Measurements from ENCODE around the gene MEF2A. TPM values are rescaled to one million over a fixed set of nuclear protein-coding genes. Genes with fewer than 3 reads are reported as not detected.

Gene MEF2A
- total RNA-seq, 1 experiment from 2014 or later: 21.3 TPM

DNA sequence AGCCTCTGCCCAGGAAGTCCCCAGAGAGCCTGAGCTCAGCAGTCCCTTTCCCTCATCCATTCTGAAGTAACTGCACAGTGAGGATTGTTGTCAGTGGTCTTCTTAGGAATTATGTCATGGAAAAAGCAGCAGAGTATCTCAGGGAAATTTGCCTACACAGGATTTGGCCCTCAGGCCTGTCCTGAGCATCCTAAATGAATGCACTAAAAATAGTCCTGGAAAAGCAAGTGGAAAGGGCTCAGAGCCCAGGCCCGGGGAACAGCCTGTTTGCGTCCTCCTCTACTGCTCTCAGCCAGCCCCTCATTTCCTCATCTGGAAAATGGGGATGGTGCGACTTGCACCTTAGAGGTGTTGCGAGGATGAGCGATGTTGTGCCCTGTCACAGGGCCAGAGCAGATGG, 145.8 kb downstream of the MEF2A start:
- Histone ChIP-seq H3K79me2 (ENCODE audit: low read length) (no peaks in the 10 kb centered on the region), H3K27ac (ENCODE audit: low read length) (no peak overlapping the region), H3F3A (ENCODE audit: low read length, unreplicated experiment) (no peaks in the 10 kb centered on the region), H3K9me2 (replicated peaks; ENCODE audit: low read length) (no peaks in the 10 kb centered on the region), H4K20me1 (ENCODE audit: low read length) (no peaks in the 10 kb centered on the region), H3K4me3 (ENCODE audit: low read length) (no peak overlapping the region), H3K36me3 (ENCODE audit: low read depth, low read length) (peaks cover 3% of the 10 kb centered on the region; the same call in 1 of the 2 replicates), H3K9ac (ENCODE audit: low read length) (no peak overlapping the region), H3K4me1 (ENCODE audit: insufficient read depth, low read length) (peaks cover 25% of the 10 kb centered on the region), H3K9me3 (ENCODE audit: low read length) (no peaks in the 10 kb centered on the region), H3K27me3 (ENCODE audit: low read length) (no peaks in the 10 kb centered on the region), H3K4me2 (ENCODE audit: low read length) (no peak overlapping the region), H2AFZ (ENCODE audit: low read length) (no peak overlapping the region)
- no peak for ATAC-seq
- ChIA-PET POLR2A (ENCODE audit: unreplicated experiment) (no interaction called here), CTCF (no interaction called here)
- TF ChIP-seq, protein P1, sequence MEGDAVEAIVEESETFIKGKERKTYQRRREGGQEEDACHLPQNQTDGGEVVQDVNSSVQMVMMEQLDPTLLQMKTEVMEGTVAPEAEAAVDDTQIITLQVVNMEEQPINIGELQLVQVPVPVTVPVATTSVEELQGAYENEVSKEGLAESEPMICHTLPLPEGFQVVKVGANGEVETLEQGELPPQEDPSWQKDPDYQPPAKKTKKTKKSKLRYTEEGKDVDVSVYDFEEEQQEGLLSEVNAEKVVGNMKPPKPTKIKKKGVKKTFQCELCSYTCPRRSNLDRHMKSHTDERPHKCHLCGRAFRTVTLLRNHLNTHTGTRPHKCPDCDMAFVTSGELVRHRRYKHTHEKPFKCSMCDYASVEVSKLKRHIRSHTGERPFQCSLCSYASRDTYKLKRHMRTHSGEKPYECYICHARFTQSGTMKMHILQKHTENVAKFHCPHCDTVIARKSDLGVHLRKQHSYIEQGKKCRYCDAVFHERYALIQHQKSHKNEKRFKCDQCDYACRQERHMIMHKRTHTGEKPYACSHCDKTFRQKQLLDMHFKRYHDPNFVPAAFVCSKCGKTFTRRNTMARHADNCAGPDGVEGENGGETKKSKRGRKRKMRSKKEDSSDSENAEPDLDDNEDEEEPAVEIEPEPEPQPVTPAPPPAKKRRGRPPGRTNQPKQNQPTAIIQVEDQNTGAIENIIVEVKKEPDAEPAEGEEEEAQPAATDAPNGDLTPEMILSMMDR (conservative IDR thresholded peaks at IDR 0.05; ENCODE audit: low read depth, low read length): no peak
- TF ChIP-seq EZH2phosphoT487 (IDR thresholded peaks at IDR 0.05; ENCODE audit: borderline replicate concordance, low read length) (no peak), EZH2 (IDR thresholded peaks at IDR 0.05; ENCODE audit: low read length, unreplicated experiment) (no peak)
- no TSS peak for BruUV-seq (replicated peaks)
- intact Hi-C loops (cut with micrococcal nuclease): no loop called here
- no peak for DNase-seq

DNA sequence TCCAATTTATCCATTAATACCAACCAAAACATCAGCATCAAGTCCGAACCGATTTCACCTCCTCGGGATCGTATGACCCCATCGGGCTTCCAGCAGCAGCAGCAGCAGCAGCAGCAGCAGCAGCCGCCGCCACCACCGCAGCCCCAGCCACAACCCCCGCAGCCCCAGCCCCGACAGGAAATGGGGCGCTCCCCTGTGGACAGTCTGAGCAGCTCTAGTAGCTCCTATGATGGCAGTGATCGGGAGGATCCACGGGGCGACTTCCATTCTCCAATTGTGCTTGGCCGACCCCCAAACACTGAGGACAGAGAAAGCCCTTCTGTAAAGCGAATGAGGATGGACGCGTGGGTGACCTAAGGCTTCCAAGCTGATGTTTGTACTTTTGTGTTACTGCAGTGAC, 146.6 kb downstream of the MEF2A start:
- Histone ChIP-seq H2AFZ (ENCODE audit: low read length) (no peak overlapping the region), H3K4me2 (ENCODE audit: low read length) (no peak overlapping the region), H3F3A (ENCODE audit: low read length, unreplicated experiment) (no peaks in the 10 kb centered on the region), H3K36me3 (ENCODE audit: low read depth, low read length) (peaks cover 3% of the 10 kb centered on the region; the same call in 1 of the 2 replicates), H3K4me1 (ENCODE audit: insufficient read depth, low read length) (peaks cover 21% of the 10 kb centered on the region), H3K9me2 (replicated peaks; ENCODE audit: low read length) (no peaks in the 10 kb centered on the region), H3K9me3 (ENCODE audit: low read length) (no peaks in the 10 kb centered on the region), H3K79me2 (ENCODE audit: low read length) (no peaks in the 10 kb centered on the region), H3K9ac (ENCODE audit: low read length) (no peak overlapping the region), H3K27ac (ENCODE audit: low read length) (no peak overlapping the region), H3K27me3 (ENCODE audit: low read length) (no peaks in the 10 kb centered on the region), H3K4me3 (ENCODE audit: low read length) (no peak overlapping the region), H4K20me1 (ENCODE audit: low read length) (no peaks in the 10 kb centered on the region)
- TF ChIP-seq EZH2 (IDR thresholded peaks at IDR 0.05; ENCODE audit: low read length, unreplicated experiment) (no peak), EZH2phosphoT487 (IDR thresholded peaks at IDR 0.05; ENCODE audit: borderline replicate concordance, low read length) (no peak)
- TF ChIP-seq, protein P1 (conservative IDR thresholded peaks at IDR 0.05; ENCODE audit: low read depth, low read length): no peak
- intact Hi-C loops (cut with micrococcal nuclease): no loop called here
- POLR2A ChIA-PET (ENCODE audit: unreplicated experiment): no interaction called here
- no TSS peak for BruUV-seq (replicated peaks)
- ATAC-seq (no peak), DNase-seq (no peak)
- CTCF ChIA-PET: no interaction called here

DNA sequence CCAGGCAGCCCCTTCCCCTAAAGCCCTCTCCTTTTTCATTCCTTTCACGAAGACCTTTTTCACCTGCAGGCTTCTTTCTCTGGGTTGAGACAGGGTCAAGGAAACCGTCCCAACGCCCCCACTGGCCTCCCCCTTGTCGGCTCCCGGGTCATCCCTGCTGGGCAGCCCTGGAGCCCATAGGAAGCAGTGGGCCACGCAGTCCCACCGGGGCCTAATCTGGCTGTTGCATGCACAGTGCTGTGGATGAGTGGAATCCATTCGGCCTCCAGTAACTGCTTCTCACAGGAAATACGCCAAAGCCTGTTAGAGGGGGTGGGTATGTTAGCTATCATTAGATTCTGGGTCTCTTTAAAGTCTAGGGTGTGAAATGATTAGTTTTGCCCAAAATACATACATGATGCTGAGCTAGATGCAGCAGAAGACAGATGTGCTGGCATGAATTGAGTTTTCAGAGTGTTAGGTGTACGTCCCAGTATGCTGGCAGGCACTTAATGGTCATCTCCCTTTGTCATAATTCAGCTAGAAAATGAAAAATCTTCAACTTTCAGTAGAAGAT, 150.8 kb downstream of the MEF2A start:
- ChIA-PET POLR2A (ENCODE audit: unreplicated experiment) (no interaction called here), CTCF (no interaction called here)
- Histone ChIP-seq H3K79me2 (ENCODE audit: low read length) (no peaks in the 10 kb centered on the region), H3K27ac (ENCODE audit: low read length) (no peak overlapping the region), H3F3A (ENCODE audit: low read length, unreplicated experiment) (no peaks in the 10 kb centered on the region), H3K4me2 (ENCODE audit: low read length) (no peak overlapping the region), H3K9ac (ENCODE audit: low read length) (no peak overlapping the region), H3K27me3 (ENCODE audit: low read length) (no peaks in the 10 kb centered on the region), H3K9me3 (ENCODE audit: low read length) (no peaks in the 10 kb centered on the region), H2AFZ (ENCODE audit: low read length) (no peak overlapping the region), H3K36me3 (ENCODE audit: low read depth, low read length) (peaks cover 3% of the 10 kb centered on the region; the same call in 1 of the 2 replicates), H4K20me1 (ENCODE audit: low read length) (no peaks in the 10 kb centered on the region), H3K4me3 (ENCODE audit: low read length) (no peak overlapping the region), H3K9me2 (replicated peaks; ENCODE audit: low read length) (no peaks in the 10 kb centered on the region), H3K4me1 (ENCODE audit: insufficient read depth, low read length) (no peaks in the 10 kb centered on the region)
- DNase-seq: no peak
- TF ChIP-seq, protein P1 (conservative IDR thresholded peaks at IDR 0.05; ENCODE audit: low read depth, low read length): no peak
- TF ChIP-seq EZH2 (IDR thresholded peaks at IDR 0.05; ENCODE audit: low read length, unreplicated experiment) (no peak), EZH2phosphoT487 (IDR thresholded peaks at IDR 0.05; ENCODE audit: borderline replicate concordance, low read length) (no peak)
- intact Hi-C loops (cut with micrococcal nuclease): no loop called here
- ATAC-seq: no peak
- no TSS peak for BruUV-seq (replicated peaks)
